IMR-90 (cell line): ENCODE results near the gene STEEP1.

Experiments
- CTCF ChIP-seq: conservative IDR thresholded peaks from 2 replicates; pipeline ENCODE4 v1.5.1; 2012; ENCODE audit warnings: mild to moderate bottlenecking, low read depth, low read length, improper control_type of control experiment
- POLR2A ChIP-seq: IDR thresholded peaks from 2 replicates; pipeline ENCODE4 v1.6.1; 2012; ENCODE audit warnings: mild to moderate bottlenecking, low read depth, low read length
- SMC3 ChIP-seq: fragments of 150-350 bp; IDR thresholded peaks from 2 replicates; pipeline ENCODE4 v1.6.1; 2016; ENCODE audit warnings: low read depth, mild to moderate bottlenecking, antibody characterized with exemption, low read length, moderate library complexity

GRCh38 chrX:119495734-119496726 is 69.2 kb downstream of the STEEP1 start:
- TF ChIP-seq POLR2A (no peak), SMC3 (no peak), CTCF (no peak)
